SHP77 (cell line): Measurements from ENCODE around the gene TM9SF2.

Experiments used
- DNase-seq, 2 experiments: peaks; one replicate each; lab custom pipeline; 2025; lab: John Stamatoyannopoulos, UW

Gene TM9SF2

DNA sequence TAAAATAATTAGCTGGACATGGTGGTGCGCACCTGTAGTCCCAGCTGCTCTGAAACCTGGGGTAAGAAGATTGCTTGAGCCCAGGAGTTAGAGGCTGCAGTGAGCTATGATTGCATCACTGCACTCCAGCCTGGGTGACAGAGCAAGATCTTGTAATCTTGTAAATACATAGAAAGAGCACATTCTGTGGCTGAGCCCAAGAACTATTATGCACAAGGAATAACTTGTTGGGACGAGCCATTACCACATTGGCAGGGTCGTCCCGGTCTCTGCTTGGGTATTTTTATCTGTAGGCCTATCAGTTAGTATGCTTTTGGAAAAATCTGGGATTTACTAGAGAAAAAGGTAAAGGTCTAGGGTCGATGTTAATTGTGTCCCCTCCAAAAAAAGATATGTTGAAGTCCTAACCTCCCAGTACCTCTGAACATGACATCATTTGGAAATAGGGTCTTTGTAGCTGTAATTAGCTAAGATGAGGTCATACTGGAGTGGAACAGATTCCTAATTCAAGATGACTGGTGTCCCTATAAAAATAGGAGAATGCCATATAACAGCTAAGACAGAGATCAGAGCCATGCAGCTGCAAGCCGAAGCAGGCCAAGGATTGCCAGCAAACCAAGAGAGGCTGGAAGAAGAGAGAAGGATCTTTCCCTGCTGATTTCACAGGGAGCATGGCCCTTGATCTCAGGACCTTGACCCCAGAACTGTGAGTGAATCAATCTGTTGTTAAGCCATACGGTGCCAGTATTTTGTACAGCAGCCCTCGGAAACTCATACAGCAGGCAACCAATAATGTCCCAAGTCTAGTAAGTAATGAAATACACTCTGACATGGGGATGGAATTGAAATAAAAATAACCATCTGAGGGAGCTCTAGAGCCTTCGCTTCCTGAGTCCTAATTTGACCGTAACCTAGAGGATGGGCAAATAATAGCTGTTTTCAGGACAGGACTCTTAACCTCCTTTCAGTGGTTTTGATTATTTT, 77.0 kb downstream of the TM9SF2 start:
- no peak for DNase-seq

GRCh38 chr13:99580500-99581268, 79.4 kb downstream of the TM9SF2 start:
- no peak for DNase-seq

DNA sequence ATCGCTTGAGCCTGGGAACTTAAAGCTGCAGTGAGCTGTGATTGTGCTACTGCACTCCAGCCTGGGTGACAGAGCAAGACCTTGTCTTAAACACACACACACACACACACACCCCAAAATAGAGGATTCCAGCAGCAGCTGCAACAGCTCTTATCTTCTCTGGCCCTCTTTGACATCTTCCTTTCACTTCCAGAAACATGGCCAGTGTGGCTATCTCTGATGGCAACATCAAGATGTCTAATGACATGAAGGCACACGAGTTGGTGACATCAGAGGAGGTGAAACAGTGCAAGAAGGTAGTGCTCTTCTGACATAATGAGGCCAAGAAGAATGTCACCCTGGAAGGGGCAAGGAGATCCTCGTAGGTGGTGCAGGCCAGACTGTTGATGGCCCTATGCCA, 81.2 kb downstream of the TM9SF2 start:
- no peak for DNase-seq

DNA sequence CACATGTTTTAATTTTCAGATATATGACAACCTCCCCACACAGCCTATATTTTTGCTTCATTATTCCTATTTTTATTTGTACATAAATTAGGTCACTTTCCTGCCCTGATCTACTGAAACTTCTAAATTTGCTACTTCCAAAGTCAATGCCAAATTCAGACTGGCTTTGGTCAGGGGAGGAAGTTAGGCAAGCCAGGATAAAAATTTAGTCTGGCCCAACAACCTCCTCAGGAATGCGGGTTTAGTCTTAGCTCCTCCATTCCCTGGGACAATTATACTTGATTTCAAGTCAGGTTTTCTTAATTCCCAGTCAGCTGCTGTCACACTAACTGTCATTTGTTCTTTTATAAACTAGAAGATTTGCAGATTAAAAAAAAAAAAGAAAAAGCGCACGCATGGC, 84.3 kb downstream of the TM9SF2 start:
- no peak for DNase-seq

GRCh38 chr13:99587021-99587420, 85.7 kb downstream of the TM9SF2 start:
- no peak for DNase-seq

GRCh38 chr13:99587893-99588606, 86.8 kb downstream of the TM9SF2 start:
- DNase-seq: no peak

- no peak for DNase-seq
These were observed 88.3 kb downstream of the TM9SF2 start for GRCh38 chr13:99589575-99589974.

GRCh38 chr13:99590519-99591011, 89.3 kb downstream of the TM9SF2 start:
- DNase-seq: no peak

DNA sequence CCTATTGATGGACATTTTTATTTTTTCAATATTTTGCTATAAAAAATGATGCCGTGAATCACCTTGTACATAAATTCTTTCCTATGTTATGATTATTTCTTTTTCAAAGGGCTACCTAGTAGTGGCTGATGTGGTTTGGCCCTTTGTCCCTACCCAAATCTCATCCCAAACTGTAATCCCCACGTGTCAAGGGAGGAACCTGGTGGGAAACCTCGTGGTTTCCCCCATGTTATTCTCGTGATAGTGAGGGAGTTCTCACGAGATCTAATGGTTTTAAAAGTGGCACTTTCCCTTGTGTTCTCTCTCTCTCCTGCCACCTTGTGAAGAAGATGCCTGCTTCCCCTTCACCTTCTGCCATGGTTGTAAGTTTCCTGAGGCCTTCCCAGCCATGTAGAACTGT, 94.9 kb downstream of the TM9SF2 start:
- no peak for DNase-seq

DNA sequence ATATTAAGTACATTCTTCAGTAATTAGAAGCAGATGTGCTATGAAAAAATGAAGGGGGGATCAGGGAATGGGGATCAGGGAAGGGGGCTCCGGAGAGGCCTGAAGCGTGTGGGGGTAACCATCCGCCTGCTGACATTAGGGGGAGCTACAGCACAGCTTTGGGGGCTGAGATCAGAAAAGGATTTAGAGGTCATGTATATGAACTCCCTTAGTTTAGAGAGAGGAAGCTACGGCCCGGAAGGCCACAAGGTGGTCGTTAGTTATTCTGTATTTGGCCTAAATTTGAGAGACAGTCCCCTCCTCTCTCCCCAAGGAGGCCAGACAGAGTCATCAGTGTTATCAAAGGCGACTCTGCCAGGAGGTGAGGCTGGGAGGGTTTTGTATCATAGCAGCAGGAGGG, 99.0 kb downstream of the TM9SF2 start:
- DNase-seq: peak in 1 of 2 experiments; percentile 6

DNA sequence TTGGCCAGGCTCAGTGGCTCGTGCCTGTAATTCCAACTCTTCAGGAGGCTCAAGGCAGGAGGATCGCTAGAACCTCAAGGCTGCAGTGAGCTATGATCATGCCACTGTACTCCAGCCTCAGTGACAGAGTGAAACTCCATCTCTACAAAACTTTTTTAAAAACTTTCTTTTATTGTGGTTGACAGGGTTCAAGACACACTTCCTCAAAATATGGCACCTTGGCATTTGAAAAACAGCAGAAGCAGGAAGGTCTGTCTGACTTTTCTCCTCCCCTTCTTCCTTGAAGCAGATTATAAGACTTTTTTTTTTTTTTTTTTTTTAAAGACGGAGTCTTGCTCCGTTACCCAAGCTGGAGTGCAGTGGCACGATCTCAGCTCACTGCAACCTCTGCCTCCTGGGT, 100.3 kb downstream of the TM9SF2 start:
- no peak for DNase-seq

GRCh38 chr13:99604636-99605035, 103.4 kb downstream of the TM9SF2 start:
- DNase-seq: no peak

DNA sequence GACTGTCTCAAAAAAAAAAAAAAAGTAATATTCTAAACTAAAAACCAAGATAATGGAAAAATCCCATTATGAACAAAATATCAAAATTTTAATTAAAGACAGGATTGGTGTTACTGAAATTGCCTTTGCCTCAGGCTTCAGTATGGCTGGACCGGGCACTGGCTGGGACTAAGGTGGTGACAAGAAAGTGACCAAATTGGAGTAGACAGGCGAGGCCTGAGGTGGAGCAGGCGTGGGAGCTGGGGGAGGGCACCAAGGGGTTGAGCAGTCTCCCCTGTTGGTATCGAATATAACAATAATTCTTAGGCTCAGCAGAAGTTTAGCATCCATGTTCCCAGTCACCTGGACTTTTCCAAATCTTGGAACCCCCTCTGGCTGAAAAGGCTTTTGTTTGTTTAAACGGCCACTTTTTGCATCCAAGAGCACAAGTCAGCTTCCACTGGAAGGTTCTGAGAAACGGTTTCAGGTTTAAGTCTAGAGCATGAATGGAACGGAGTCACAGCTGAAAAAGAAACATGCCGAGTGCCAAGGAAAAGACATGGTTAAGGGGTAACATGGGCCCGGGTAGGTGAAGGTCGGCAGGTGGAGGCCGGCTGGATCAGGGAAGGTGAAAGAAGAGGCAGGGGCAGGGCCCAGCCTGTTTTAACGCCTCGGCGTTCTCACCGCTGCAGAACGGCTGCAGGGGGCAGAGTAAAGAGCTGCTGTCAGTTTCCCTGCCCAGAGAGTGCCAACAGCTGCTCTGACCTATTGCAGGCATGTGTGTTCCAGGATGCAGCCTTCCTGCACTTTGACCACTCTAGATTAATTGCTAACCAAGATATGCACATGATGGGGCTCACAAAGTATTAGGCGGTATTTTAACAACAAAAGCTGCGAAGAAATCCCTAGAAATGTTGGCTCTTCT, 104.4 kb downstream of the TM9SF2 start:
- DNase-seq: peak; percentile 77 to 86

GRCh38 chr13:99606324-99607066, 105.2 kb downstream of the TM9SF2 start, which contains the start of gene CLYBL:
Gene CLYBL (plus strand): TSS chr13:99606690.
- DNase-seq: peak; percentile 85 to 93

DNA sequence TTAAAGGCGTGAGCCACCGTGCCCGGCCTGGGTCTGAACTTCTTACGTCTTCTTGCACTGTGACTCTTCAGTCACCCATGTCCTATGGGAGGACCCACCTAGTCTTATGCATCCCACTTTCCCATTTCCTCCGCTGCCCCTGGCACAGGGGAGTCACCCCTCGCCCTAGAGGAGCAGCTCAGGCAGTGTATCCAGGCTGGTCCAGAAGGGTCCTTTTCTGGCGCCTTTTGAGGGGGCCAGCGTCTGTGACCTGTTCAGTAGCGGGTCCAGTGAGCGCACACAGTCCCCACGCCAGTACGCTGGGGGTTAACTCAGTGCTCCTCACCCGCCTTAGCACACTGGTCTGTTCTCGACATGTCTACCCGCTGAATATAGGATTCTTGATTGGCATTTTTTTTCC, 107.1 kb downstream of the TM9SF2 start:
- DNase-seq: no peak

DNA sequence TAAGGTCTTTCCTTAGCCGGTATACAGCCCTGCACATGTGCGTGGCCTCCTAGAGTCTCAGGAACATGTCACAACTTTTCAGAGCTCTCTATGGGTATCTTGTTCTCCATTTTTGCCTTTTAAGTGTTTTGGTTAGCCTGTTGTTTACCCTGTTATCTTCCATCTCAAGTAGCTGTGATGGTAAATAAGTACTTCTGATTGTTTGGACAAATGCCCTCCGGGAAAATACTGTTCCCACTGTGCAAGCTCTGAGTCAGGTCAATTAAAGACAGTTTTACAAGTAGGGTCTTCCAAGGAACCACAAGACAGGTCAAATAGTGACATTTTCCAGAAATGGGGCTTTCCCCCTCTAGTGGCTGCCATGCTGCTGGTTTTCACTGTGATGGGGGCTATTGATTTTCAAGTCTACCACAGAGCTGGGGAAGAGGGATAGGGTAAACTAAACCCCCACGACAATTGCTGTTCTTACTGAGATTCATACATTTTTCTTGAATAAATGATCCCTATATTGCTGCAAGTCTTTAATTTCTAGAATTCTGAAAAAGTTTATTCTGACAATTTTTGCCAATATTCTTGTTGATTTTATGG, 109.5 kb downstream of the TM9SF2 start:
- DNase-seq: no peak
